Measurements from ENCODE around the gene SHB. TPM values are rescaled to one million over a fixed set of nuclear protein-coding genes. Genes with fewer than 3 reads are reported as not detected.

The SHB gene
- total and polyA plus RNA-seq, 2 of the 8 experiments (the other 6 are each of a cell fraction or from before 2014, with no cell fraction given), result 4.1 to 12.6 TPM

- Histone ChIP-seq H3K27ac (ENCODE audit: low read depth, low read length) (no peak overlapping the region), H4K91ac (replicated peaks; ENCODE audit: insufficient read length, low read length) (no peak overlapping the region), H3K14ac (ENCODE audit: insufficient read length) (no peak overlapping the region), H3K9ac (replicated peaks in 1 of 4; ENCODE audit: extremely low read depth in 1 of 4, low read depth in 3 of 4, low read length in 3 of 4) (no peak overlapping the region), H3K4me2 (ENCODE audit: insufficient read depth in 1 of 2, low read depth in 2 of 2, low read length in 2 of 2) (no peak overlapping the region), H4K8ac (ENCODE audit: extremely low read depth, insufficient read depth, low read length) (no peak overlapping the region), H3K9me3 (ENCODE audit: insufficient read depth in 2 of 2, low read depth in 1 of 2, low read length in 1 of 2) (no peaks in the 10 kb centered on the region), H3K4me3 (ENCODE audit: extremely low read depth in 1 of 4, insufficient read depth in 2 of 4, low read depth in 3 of 4, low read length in 4 of 4) (no peak overlapping the region), H2BK120ac (replicated peaks; ENCODE audit: low read depth, low read length) (no peak overlapping the region), H3K18ac (ENCODE audit: extremely low read depth, low read length) (no peak overlapping the region), H3K79me2 (ENCODE audit: control insufficient read depth in 1 of 2, insufficient read depth in 2 of 2, low read length in 2 of 2) (no peaks in the 10 kb centered on the region), H3K23me2 (ENCODE audit: low read depth, low read length) (no peaks in the 10 kb centered on the region; the same call in 1 of the 2 replicates), H2BK12ac (ENCODE audit: low read depth, low read length) (no peak overlapping the region), H3K4ac (replicated peaks; ENCODE audit: insufficient read length, low read depth, low read length) (no peak overlapping the region), H3K4me1 (replicated peaks in 1 of 4; ENCODE audit: control insufficient read depth in 3 of 4, insufficient read depth in 4 of 4, low read length in 3 of 4) (peaks cover 0 to 4% (median 1%) of the 10 kb centered on the region in 4 experiments; a peak in 3 of 7 replicates), H3K23ac (ENCODE audit: insufficient read length) (no peak overlapping the region), H4K5ac (ENCODE audit: insufficient read length, low read depth, low read length) (no peak overlapping the region), H2BK5ac (ENCODE audit: low read depth, low read length) (no peak overlapping the region), H4K20me1 (replicated peaks in 1 of 2; ENCODE audit: control insufficient read depth in 1 of 2, insufficient read depth in 2 of 2, low read length in 2 of 2) (no peaks in the 10 kb centered on the region), H2BK15ac (ENCODE audit: low read length) (no peak overlapping the region), H3K56ac (replicated peaks; ENCODE audit: insufficient read length, low read depth, low read length) (no peak overlapping the region), H2AFZ (ENCODE audit: low read length) (no peak overlapping the region), H2AK5ac (ENCODE audit: low read depth, low read length) (no peak overlapping the region), H3K79me1 (ENCODE audit: low read depth, low read length) (no peaks in the 10 kb centered on the region), H3K27me3 (replicated peaks in 1 of 4; ENCODE audit: control insufficient read depth in 3 of 4, extremely low read depth in 1 of 4, insufficient read depth in 3 of 4, low read length in 3 of 4) (no peaks in the 10 kb centered on the region), H3K36me3 (ENCODE audit: control insufficient read depth in 2 of 4, insufficient read depth in 4 of 4, low read length in 3 of 4) (no peaks in the 10 kb centered on the region), H2BK20ac (ENCODE audit: low read length) (no peak overlapping the region)
- POLR2A ChIA-PET (ENCODE audit: partially characterized antibody), result no interaction called here
- 95% methylated on average over 5 of the region's 5 CpGs; no CpG with 5 or more reads in 1 of the 2 experiments for WGBS, 2 experiments (ENCODE audit: extremely low coverage in 1 of 2, insufficient coverage in 1 of 2, insufficient read length in 1 of 2, insufficient replicate concordance in 2 of 2, low coverage in 1 of 2, low lambda C conversion rate in 2 of 2, missing lambda C conversion rate in 1 of 2)
- DNase-seq (ENCODE audit: low read depth in 1 of 2, low spot score in 2 of 2) (no peak), FAIRE-seq (no peak)
- CTCF ChIA-PET (ENCODE audit: partially characterized antibody), result interaction anchor here (1.6 to 3.0 kb wide), 2 partner anchors 9 to 183 kb away, joined by 3 to 14 read pairs; no protein-coding TSS in a partner anchor
- TF ChIP-seq RNF2 (IDR thresholded peaks at IDR 0.05; ENCODE audit: borderline replicate concordance, low read depth, low read length, missing control alignments, poor library complexity, severe bottlenecking) (no peak), MAFK (IDR thresholded peaks at IDR 0.05; ENCODE audit: low read depth, low read length) (no peak), RAD21 (IDR thresholded peaks at IDR 0.05 in 1 of 2, conservative IDR thresholded peaks at IDR 0.05 in 1 of 2; ENCODE audit: low read depth in 2 of 2, low read length in 2 of 2) (no peak), EGR1 (IDR thresholded peaks at IDR 0.05; ENCODE audit: borderline replicate concordance, low read depth, low read length) (no peak), TBP (IDR thresholded peaks at IDR 0.05; ENCODE audit: low read depth, low read length) (no peak), CTBP2 (IDR thresholded peaks at IDR 0.05; ENCODE audit: borderline replicate concordance, insufficient read depth, insufficient read length, low read length) (no peak)
- TF ChIP-seq, protein P1, sequence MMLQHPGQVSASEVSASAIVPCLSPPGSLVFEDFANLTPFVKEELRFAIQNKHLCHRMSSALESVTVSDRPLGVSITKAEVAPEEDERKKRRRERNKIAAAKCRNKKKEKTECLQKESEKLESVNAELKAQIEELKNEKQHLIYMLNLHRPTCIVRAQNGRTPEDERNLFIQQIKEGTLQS (IDR thresholded peaks at IDR 0.05; ENCODE audit: insufficient read depth, low read depth, low read length), result no peak
These were observed 27.3 kb upstream of the SHB start for GRCh38 chr9:38096238-38096805.
